HG03457 (cell line): ENCODE results near the gene NREP.

Experiments
- ATAC-seq: cut with Tn5 transposase; IDR thresholded peaks from one replicate; pipeline ENCODE4 v1.9.1; 2021; ENCODE audit warnings: moderate number of reproducible peaks; ENCODE audit not compliant: unreplicated experiment

The NREP gene

DNA sequence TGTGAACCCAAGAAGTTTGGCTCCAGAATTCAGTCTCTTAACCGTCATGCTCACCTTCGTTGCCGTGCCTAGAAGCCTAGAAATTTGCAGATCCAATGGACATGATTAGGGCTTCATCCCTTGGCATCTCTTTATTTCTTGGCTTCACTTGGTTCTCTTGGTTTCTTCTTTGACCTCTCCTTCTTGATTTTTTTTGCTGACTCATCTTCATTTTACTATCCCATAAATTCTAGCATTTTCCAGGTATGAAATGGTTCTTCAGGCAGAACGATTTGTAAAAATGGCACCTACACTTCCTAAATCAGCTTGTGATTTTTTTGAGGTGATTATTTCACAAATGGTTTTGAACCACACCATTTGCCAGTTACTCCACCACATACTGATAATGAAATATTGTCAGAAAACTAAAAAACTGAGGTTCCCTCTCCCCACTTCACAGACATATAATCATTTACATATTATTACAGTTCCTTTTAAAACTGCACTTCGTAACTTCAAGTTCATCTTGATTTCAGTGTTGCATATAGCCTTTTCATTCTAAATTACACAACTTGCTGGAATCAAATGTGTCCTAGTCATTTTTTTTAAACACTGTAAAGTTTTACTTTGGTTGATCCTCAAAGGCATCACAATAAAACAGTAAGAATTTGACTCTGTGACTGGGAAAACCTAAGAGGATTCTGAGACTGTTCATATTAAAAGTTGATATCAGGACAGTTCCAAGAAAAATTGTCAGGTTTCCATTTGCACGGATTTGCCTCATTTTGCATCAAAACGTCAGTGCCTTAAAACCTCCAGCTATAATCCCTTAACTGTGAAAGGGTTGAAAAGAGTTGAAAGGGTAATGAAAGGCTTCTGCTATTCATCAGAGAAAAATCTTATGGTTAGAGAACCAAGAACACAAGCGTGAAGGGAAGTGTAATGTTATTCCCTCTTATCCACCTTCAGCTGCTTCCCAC is 8.9 kb upstream of the NREP start:
- no peak for ATAC-seq

DNA sequence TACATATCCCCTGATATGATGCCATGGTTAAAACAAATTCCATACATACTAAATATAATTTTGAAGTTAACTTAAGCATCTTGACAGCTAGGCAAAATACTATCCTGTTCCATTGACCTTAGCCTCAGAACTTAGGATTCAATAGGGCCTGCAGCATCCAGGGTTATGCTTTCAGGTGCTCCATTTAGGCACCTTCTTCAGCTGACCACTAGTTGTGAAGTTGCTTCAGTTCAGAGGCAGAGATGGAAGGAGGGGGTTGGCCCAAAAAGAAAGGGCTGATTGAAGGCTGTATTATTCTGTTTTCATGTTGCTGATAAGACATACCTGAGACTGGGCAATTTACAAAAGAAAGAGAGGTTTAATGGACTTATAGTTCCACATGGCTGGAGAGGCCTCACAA is 7.0 kb upstream of the NREP start:
- ATAC-seq, result no peak

DNA sequence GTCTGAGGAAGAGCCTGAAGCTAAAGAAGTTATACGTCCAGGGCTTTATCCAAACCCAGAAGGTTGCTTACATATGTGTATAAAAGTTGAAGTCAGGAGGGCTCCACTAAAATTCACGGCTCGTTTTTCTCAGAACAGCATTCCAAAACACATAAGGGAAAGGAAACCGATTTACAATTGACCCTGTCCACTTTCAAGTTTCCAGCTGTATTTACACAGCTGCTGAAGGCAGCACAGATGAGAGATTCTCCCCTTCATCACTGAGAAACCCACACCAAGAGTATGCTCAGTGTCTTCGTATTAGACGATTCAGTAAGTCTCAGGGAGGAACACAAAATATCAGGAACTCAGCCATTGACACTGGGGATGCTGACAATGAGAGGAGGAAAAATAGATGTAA is 5.9 kb upstream of the NREP start:
- ATAC-seq, result no peak

DNA sequence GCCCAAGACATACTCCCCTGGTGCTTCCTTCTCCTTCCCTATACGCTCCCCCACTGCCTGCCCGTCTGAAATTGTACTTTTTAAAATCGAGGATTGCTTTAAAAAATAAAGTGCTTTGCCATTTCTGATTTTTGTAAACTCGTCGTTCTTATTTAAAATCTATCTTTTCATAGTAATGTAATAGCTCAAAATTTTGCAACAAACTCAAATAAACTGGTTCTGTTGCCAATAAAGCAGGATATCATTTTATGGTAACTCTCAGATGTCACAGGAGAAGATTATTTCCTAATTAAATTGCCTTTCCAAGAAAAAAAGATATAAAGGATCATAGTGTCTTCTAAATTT is 1.3 kb upstream of the NREP start:
- ATAC-seq, result no peak

DNA sequence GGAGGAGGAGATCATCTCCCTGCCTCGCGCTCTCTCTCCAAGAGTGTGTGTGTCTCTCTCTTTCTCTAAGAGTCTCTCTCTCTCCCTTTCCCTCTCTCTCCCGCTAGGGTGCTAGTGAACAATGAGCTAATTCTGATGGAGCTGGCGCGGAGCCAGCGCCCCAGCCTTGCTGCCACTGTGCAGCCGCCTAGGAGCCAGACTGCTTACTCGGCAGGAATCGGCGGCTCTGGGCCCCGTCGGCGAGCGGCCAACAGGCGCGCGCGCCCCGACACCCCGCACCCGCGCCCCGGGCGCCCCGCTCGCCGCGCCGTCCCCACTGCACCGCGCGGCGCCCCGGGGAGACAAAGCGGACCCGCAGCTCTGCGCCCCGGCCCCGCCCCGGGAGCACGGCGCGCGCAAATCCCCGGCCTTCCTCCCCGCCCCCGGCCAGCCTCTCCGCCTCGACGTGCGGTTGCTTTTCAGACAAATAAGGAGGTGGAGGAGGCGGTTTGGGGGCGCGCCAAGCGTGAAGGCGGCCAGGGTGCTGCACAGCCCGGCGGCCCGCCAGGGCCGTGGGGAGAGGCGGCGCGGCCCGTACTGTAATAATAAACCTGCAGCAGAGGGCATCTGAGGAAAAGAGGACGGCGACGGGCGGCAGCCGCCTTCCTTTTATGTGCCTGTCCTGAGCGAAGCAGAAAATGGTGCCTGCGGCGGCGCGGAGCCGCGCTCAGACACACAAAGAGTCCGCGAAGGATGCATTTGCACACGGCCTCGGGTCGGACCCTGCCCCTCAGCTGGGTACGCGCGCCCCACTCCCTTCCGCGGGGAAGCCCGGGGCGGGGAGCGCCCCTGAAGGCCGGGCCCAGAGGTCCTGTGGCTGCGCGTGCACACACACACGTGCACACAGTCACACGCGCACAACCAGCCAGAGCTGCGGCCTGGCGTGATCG is 625 bp upstream of the NREP start:
- ATAC-seq, result peak; percentile 72

DNA sequence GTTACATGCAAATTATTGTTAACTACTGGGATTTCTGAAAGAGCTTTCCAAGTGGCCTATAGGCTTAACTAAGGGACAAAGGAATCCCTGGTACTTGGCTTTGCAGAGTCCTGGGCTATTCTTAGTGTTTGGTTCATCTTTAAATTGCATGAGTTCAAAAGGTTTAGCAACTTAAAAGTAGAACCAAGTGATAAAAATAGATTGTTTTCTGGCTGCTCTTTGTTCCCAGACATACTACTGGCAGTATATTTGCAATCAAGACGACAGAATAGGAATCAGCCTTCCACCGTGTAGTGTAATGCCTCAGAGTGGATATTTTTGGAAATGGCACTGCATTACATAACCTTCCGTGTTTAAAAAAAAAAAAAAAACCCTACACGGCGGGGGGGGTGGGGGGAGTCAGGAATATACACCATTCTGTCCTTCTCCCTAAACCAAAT is 1.0 kb downstream of the NREP start:
- no peak for ATAC-seq

DNA sequence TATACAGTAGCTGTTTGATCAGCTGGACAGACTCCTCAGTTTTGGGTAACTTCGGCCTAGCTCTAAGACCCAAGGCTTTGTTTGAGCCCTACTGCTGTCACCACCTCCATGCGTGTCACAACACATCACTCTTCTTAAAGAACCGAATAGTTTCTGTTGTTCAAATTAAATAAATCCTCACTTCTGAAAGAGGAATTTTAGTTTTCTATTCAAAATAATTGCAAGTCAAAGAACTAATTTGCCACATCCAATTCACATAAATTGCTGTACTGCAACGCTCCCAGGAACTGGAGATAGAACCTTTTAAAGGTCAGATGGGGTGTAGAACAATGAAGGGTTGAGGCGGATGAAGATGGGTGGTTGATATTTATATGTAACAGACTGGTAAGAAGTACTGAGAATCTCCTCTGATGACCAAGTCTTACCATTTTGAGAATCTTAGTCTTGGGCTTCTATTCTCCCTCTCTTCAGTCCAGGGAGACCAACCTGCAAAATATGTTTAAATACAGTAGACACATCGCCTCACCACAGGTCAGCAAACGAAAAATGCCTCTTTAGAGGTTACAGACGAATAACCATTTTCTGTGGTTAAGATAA is 1.6 kb downstream of the NREP start:
- ATAC-seq, result no peak

DNA sequence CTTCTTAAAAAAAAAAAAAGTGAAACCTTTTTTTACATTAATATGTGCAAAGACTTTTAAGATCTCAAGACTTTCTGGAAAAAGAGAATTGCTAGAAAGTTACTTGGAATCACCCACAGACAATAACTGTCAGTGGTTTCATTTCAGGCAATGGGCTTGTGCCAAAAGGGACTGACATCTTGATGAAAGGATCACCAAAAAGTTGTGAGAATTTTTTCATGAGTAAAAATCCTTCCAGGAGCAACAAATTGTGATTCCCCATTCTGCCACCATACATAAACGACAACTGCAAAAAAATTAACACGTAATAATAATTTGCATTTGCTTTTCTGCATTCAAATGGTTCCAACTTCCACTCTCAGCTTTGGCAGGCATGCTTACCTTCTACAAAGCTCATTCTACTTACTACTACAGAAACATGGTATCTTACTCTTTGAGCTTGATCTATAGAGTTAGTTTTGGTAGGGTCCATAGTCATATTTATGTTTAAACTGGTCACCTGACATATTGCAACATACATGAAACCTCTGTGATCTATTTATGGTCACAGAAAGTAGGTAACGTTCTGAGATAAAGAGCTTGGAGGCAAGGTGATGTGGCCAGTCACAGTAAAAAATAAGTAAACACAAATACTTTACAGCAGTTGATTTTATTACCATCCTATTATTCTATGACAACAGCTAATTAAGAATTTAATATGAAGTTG is 3.0 kb downstream of the NREP start:
- no peak for ATAC-seq

DNA sequence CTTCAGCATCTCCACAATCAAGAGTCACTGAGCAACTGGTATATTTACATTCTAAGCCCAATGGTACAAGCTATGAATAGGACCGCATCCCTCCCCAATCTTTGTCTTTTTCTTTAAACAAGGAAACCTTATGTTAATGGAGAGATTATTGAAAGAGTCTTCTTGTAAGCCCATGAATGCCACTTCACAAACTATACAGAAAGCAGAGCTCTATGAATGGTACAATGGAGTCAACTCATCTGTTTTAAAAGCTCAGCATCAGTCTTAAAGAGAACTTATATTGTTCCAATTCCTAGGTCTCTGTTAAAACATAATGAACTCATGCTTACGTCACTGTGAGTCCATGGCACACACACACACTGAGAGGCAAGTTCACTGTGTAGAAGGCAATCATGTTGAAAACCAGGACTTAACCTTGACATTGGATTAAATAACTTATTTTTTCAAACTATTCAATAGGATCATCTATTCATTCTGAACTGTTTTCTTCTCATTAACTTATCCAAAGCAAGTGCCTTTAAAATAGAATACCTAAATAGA is 4.5 kb downstream of the NREP start:
- no peak for ATAC-seq

DNA sequence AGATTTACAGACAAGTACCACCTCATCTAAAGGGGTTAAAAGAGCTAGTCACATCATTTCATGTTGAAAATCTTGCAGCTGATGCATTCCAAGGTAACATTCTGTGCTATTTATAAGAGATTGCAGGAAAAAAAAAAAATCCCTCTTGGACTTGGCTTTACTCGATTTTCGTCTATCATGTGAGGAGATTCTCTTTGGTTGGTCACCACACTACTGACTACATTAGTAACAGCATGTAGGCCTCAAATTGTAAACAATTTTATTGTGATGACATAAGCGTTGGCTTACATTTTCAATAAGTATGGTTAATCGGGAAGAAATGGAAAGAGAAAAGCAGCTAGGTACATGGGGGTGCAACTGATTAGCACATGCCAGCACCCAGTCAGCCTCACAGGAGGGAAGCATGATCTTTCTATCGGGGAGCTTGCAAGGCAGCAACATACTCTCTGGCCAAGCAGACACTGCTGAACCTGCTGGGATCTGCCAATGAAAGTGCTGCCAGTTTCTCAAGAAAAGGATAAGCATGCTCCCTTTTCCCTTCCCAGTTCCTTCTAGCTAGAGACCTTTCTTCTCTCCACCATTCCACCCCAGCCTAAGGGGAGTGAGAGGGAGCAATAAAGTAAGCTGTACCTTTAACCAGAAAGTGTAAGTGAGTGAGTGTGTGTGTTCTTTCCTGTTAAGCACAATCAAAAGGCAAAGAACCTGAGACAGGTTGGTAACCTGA is 7.5 kb downstream of the NREP start:
- ATAC-seq, result no peak

DNA sequence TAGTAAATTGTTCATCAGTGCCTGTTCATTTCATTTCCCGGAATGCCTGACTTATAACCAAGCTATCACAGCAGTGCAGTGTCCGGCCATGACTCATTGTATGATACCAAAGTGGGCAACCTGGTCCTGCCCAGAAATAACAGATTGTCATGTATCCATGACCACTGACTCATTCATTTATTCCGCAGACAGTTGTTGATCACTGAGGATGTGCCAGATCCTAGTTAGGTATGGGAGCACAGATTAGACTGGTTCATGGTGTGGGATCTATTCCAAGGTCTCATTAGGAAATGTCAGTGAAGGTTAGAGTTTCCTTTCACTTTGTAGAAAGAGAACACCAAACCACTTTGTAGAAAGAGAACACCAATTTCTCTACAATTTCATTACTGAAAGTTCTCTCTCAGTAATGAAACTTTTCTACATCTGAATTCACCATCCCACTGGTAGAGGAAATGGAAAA is 8.7 kb downstream of the NREP start:
- no peak for ATAC-seq

DNA sequence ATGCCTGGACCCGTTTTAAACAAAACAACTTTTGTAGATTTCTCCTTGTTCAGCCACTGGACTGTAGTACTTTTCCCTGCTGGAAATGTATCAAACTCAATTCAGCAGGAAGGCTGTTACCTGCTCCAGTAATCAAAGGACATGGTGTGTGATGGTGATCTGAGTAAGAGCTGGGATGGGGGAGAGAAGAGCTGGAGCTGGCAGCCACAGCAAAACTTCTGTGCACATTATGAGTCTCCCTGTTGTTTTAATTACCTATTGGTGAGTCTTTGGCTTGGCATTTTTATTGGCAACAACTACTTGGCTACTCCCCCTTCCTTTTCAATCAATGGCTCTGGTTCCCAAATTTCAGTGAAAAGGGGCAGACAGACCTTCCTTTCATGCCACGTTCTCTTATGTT is 9.7 kb downstream of the NREP start:
- ATAC-seq, result no peak

DNA sequence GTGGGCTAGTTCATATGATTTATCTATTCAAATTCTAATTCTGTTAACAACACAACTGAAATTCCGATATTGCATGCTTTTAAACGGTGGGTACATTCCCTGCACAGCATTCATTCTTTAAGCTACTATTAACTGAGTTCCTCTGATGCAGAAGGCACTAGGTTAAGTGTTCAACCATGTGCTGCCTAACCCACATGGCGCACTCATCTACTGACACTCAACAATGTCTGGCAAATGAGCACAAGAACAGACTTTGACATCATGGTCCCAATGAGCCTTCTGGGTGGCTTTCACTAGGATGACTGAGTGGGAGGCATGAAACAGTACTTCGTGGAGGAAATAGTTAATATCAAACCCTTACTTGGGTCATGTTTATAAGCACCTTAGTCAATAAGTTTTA is 10.2 kb downstream of the NREP start:
- ATAC-seq, result no peak

DNA sequence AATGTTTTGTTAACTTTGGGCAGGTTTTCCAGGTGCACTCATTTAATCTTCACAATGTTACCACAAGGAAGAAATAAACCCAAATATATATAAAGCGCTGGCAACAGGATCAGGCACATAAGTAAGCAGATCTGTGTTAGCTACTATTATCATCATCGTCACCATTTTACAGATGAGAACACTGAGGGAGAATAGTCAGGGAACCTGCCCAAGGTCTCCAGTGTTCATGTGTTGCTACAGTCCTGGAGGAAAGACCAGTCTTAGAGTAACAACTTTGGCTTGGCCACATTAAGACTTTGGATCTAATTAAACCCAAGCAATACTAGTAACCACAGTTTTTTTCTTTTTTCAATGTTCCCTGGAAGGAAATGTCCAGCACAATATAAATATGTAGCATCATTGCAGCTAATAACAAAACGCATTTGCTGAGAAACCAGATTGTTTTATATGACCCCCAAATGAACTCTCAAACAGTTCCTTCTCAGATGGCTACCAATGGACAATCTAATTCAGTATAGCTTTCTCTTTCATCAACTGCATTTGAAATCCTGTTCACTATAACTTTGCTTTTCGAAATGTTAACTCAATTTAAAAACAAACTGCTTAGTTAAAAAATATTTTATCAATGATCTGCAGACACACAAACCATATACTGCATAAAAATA is 11.8 kb downstream of the NREP start:
- ATAC-seq, result no peak

DNA sequence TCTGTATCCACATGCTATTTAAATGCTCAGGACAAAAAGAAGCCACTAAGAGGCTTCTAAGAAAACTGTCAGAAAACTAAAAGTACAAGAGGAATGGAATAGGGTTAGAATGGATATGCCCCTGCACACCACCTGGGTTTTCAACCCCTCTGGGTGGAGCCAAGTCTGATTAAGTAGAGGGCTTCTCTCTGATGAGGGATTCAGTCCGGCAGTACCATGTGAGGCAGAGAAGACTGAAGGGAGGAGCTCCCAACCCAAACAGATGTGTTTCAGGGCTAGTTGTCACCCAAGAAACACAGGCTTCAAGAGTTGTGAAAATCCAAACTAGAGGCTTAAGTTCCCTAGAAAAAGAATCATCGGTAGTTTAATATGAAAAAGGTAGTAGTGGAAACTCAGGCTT is 12.5 kb downstream of the NREP start:
- ATAC-seq, result no peak

DNA sequence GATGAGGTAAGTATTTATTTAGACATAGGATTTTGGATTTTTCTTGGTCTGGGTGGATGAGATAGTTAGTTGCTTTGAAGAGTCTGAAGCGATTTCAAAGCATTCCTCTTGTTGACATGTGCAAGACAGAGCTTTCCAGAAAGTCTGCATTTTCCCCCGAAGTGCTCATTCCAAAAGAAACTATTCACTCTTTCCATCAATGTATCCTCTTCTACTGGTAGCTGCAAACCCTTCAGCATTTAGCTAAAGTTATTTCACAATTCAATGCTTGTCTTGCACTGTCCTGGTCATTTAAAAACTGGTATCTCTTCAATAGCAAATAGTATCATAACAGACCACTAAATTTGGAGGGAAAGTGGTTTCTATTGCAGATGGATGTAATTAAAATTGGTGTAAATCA is 13.0 kb downstream of the NREP start:
- ATAC-seq, result no peak

DNA sequence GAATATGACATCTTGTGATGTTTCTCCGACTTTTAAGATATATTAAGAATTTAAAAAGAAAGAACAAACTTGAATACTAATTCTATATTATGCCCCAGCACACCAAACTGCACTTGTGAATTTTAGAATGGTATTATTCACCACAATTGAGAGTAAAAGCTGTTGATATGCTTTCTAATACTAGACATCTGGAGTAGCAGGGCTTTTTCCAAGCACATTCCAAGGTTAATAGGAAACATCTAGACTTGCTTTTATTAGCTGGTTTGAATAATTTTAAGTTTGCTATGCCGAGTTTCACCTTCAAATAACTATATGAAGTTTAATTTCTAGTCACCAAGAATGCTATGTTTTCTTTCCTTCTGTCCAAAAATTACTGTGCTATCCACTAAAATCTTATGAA is 13.5 kb downstream of the NREP start:
- ATAC-seq, result no peak

DNA sequence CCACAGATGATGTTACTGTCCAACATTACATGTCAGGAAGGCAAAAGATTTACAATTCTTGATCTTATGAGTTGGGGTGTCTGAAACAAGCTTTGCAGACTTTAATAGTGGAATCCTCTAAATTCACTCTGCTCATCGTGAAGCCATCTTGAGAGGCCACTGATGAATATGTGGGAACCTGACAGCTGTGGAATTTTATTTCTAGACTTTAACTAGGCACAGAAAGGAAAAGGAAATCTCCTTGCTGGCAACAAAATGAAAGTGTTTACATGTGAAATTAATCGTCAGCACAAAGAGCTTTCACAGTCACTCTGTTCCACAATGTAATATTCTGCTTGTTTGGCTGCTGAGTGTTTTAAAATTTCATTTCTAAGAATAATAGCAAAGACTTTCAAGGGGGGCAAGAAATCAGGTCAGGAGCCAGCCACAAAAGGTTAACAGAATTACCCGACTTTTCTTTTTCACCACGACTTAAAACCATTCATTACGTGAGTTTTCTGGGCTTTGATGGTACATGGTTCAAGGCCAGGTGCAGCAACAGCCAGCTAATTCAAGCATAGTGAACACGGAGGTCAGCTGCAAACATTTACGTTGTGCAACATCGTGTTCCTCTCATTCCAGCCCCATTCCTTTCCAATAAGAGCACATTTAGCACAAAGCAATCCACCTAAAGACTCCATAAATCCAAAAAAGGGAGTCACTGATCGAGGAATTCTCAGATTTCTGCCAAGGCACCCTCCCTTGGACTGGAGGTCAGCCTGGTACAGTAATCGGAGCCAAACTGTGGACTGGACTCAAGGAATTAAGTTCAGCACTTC is 14.6 kb downstream of the NREP start:
- no peak for ATAC-seq
